HepG2 (cell line): Measurements from ENCODE around the gene HSPA5. TPM values are rescaled to one million over a fixed set of nuclear protein-coding genes. Genes with fewer than 3 reads are reported as not detected.
A peak's percentile ranks its signal among the peaks of the same experiment; 100 is the strongest.

Experiments
- ARNT ChIP-seq: fragments of 450-650 bp; IDR thresholded peaks from 2 replicates; pipeline ENCODE4 v1.6.1; 2017
- ATF4 ChIP-seq, 2 experiments: fragments of 450-650 bp in 1 of 2; sonication (generic) in 1 of 2; formaldehyde crosslinking; IDR thresholded peaks; 2 replicates each; pipeline versions ENCODE4 v1.5.0 to v1.8.0; 2020 to 2022; ENCODE audit warnings: mild to moderate bottlenecking in 1 of 2, missing genetic modification reagents in 1 of 2
- CEBPG ChIP-seq: IDR thresholded peaks from 2 replicates; pipeline ENCODE4 v1.6.1; 2016
- FOXK1 ChIP-seq: sonication (generic); formaldehyde crosslinking; IDR thresholded peaks from 2 replicates; pipeline ENCODE4 v1.4.0; 2020; ENCODE audit warnings: low read depth, missing genetic modification reagents, borderline replicate concordance
- GMEB1 ChIP-seq: sonication (generic); formaldehyde crosslinking; IDR thresholded peaks from 2 replicates; pipeline ENCODE4 v1.5.1; 2020; ENCODE audit warnings: missing genetic modification reagents, mild to moderate bottlenecking, borderline replicate concordance
- HMGXB4 ChIP-seq, 2 experiments: sonication (generic) in 1 of 2; formaldehyde crosslinking in 1 of 2; IDR thresholded peaks; 2 replicates each; pipeline versions ENCODE4 v1.4.0 to v1.6.1; 2018 to 2020; ENCODE audit warnings: missing genetic modification reagents in 2 of 2, borderline replicate concordance in 1 of 2, low read depth in 1 of 2, mild to moderate bottlenecking in 1 of 2, missing biosample characterization in 1 of 2
- HNRNPK ChIP-seq: fragments of 200-400 bp; formaldehyde crosslinking; IDR thresholded peaks from 2 replicates; pipeline ENCODE4 v1.6.1; 2018; ENCODE audit warnings: low read length, low read depth, moderate library complexity, mild to moderate bottlenecking; ENCODE audit not compliant: poor library complexity, severe bottlenecking
- KDM5A ChIP-seq: fragments of 200-600 bp; sonication (generic); IDR thresholded peaks from 2 replicates; pipeline ENCODE4 v1.7.0; 2018; ENCODE audit warnings: antibody characterized with exemption, mild to moderate bottlenecking, low read length, borderline replicate concordance
- MED13 ChIP-seq: sonication (generic); formaldehyde crosslinking; IDR thresholded peaks from 2 replicates; pipeline ENCODE4 v1.5.0; 2020; ENCODE audit warnings: missing genetic modification reagents
- MXI1 ChIP-seq: IDR thresholded peaks from 3 replicates; pipeline ENCODE4 v1.6.1; 2012; ENCODE audit warnings: low read depth, low read length, inconsistent platforms, borderline replicate concordance
- NCOR1 ChIP-seq: fragments of 200-600 bp; sonication (generic); IDR thresholded peaks from 2 replicates; pipeline ENCODE4 v1.7.0; 2017; ENCODE audit warnings: antibody characterized with exemption, low read length, borderline replicate concordance
- NFATC3 ChIP-seq: sonication (generic); formaldehyde crosslinking; IDR thresholded peaks from 2 replicates; pipeline ENCODE4 v1.5.1; 2020; ENCODE audit warnings: mild to moderate bottlenecking, missing genetic modification reagents
- RAD21 ChIP-seq: fragments of 450-650 bp; formaldehyde crosslinking; IDR thresholded peaks from 2 replicates; pipeline ENCODE4 v1.5.0; 2020; ENCODE audit warnings: mild to moderate bottlenecking
- THAP8 ChIP-seq: sonication (generic); formaldehyde crosslinking; IDR thresholded peaks from 2 replicates; pipeline ENCODE4 v1.5.1; 2020; ENCODE audit warnings: missing genetic modification reagents, mild to moderate bottlenecking, borderline replicate concordance
- TRIM22 ChIP-seq: fragments of 450-650 bp; IDR thresholded peaks from 2 replicates; pipeline ENCODE4 v1.6.1; 2017
- ZKSCAN1 ChIP-seq: fragments of 150-350 bp; IDR thresholded peaks from 2 replicates; pipeline ENCODE4 v1.6.1; 2014; ENCODE audit warnings: low read length
- ZNF577 ChIP-seq: sonication (generic); formaldehyde crosslinking; IDR thresholded peaks from 2 replicates; pipeline ENCODE4 v1.4.0; 2020; ENCODE audit warnings: mild to moderate bottlenecking, low read depth, missing genetic modification reagents, borderline replicate concordance
- ZNF670 ChIP-seq: sonication (generic); formaldehyde crosslinking; IDR thresholded peaks from 2 replicates; pipeline ENCODE4 v1.8.0; 2022; ENCODE audit warnings: mild to moderate bottlenecking, missing genetic modification reagents, borderline replicate concordance
- ZNF773 ChIP-seq: sonication (generic); formaldehyde crosslinking; IDR thresholded peaks from 2 replicates; pipeline ENCODE4 v1.4.0; 2020; ENCODE audit warnings: missing genetic modification reagents, borderline replicate concordance
- ZNF891 ChIP-seq: sonication (generic); formaldehyde crosslinking; IDR thresholded peaks from 2 replicates; pipeline ENCODE4 v1.5.0; 2020; ENCODE audit warnings: mild to moderate bottlenecking, missing genetic modification reagents
- polyA plus RNA-seq, 8 experiments: library from polyadenylated mRNA; depleted of rRNA in 3 of 8; stranded (reverse) in 7 of 8; unstranded in 1 of 8; fragments of >200 nt; fragmentation: Illumina TruSeq in 4 of 8; extraction: Trizol in 4 of 8; gene quantifications; 2 replicates each; pipeline versions ENCODE4 v1.2.1 to v1.2.3, GENCODE V29; 2011 to 2016; ENCODE audit warnings: low read depth in 4 of 8, missing spikeins in 1 of 8, mixed read lengths in 1 of 8; ENCODE audit not compliant: insufficient read depth in 1 of 8
- total RNA-seq, 5 experiments: library from RNA; depleted of rRNA; stranded (reverse); fragments of >200 nt; fragmentation: Illumina TruSeq; extraction: Trizol; gene quantifications; 2 replicates each; pipeline ENCODE4 v1.2.3, GENCODE V29; 2016; ENCODE audit warnings: low read depth in 1 of 5

The HSPA5 gene
- total and polyA plus RNA-seq, 2 of the 13 experiments (the other 11 are each of a cell fraction or from before 2014, with no cell fraction given): 201 to 206 TPM

GRCh38 chr9:125261501-125262293 lies 20.6 kb upstream of the HSPA5 start, which contains the start of gene GAPVD1 (continued):
- TF ChIP-seq MXI1 (peak; percentile 59; the same call in 1 of the 3 replicates), ATF4 (CRISPR knock-in tag; IDR thresholded peaks at IDR 0.05) (peak in 1 of 2 experiments; percentile 53; a peak in 1 of 4 replicates), RAD21 (peak; percentile 46; the same call in 1 of the 2 replicates), FOXK1 (CRISPR knock-in tag) (peak; percentile 19; the same call in 1 of the 2 replicates), ARNT (no peak), MED13 (CRISPR knock-in tag) (peak; percentile 38; the same call in 1 of the 2 replicates), ZKSCAN1 (peak; percentile 70; the same call in 1 of the 2 replicates), HNRNPK (peak; percentile 94), KDM5A (peak; percentile 59; the same call in 1 of the 2 replicates), HMGXB4 (CRISPR knock-in tag; IDR thresholded peaks at IDR 0.05; ENCODE audit: borderline replicate concordance in 1 of 2, low read depth in 1 of 2) (peak; percentile 86 to 94; a peak in 3 of 4 replicates), CEBPG (CRISPR knock-in tag) (0 out of 2 replicates have a peak, but pooled peaks have one; percentile 14), GMEB1 (CRISPR knock-in tag) (peak; percentile 85; the same call in 1 of the 2 replicates), ZNF670 (CRISPR knock-in tag) (peak; percentile 41; the same call in 1 of the 2 replicates), THAP8 (peak; percentile 60; the same call in 1 of the 2 replicates), NFATC3 (CRISPR knock-in tag) (no peak), ZNF577 (CRISPR knock-in tag) (0 out of 2 replicates have a peak, but pooled peaks have one; percentile 57), ZNF891 (CRISPR knock-in tag) (peak; percentile 44; the same call in 1 of the 2 replicates), ZNF773 (peak; percentile 30; the same call in 1 of the 2 replicates), NCOR1 (no peak; the same call in 1 of the 2 replicates), TRIM22 (no peak)
